Embryonic facial prominence (tissue), 1 donor: Measurements from ENCODE around the gene ZFYVE28.

ENCODE experiments used
- DNase-seq: peaks from one replicate; pipeline ENCODE4 v3.0.0-alpha.2; 2016; ENCODE audit errors: extremely low spot score

ZFYVE28 gene

GRCh38 chr4:2368746-2369437, 49.6 kb downstream of the ZFYVE28 start:
- DNase-seq = no peak

GRCh38 chr4:2367626-2368025, 50.8 kb downstream of the ZFYVE28 start:
- no peak for DNase-seq

GRCh38 chr4:2366252-2367192, 51.9 kb downstream of the ZFYVE28 start:
- DNase-seq = no peak

- no peak for DNase-seq
Observed at GRCh38 chr4:2365913-2366210, 52.6 kb downstream of the ZFYVE28 start.

- DNase-seq = no peak
Observed at GRCh38 chr4:2365054-2365912, 53.2 kb downstream of the ZFYVE28 start.

GRCh38 chr4:2364654-2365053, 53.8 kb downstream of the ZFYVE28 start:
- no peak for DNase-seq

- DNase-seq = no peak
Observed at GRCh38 chr4:2363951-2364653, 54.3 kb downstream of the ZFYVE28 start.

- DNase-seq = no peak
Observed at GRCh38 chr4:2363056-2363721, 55.3 kb downstream of the ZFYVE28 start.

GRCh38 chr4:2362266-2363055, 56.0 kb downstream of the ZFYVE28 start:
- no peak for DNase-seq

- DNase-seq = no peak
Observed at GRCh38 chr4:2361366-2362265, 56.8 kb downstream of the ZFYVE28 start.

GRCh38 chr4:2360396-2360730, 58.1 kb downstream of the ZFYVE28 start:
- DNase-seq = no peak

- DNase-seq = no peak
Observed at GRCh38 chr4:2359591-2360395, 58.7 kb downstream of the ZFYVE28 start.

- no peak for DNase-seq
Observed at GRCh38 chr4:2357821-2358745, 60.4 kb downstream of the ZFYVE28 start.

- no peak for DNase-seq
Observed at GRCh38 chr4:2356123-2357069, 62.0 kb downstream of the ZFYVE28 start.

GRCh38 chr4:2354760-2355159, 63.7 kb downstream of the ZFYVE28 start:
- DNase-seq = no peak

- DNase-seq = no peak
Observed at GRCh38 chr4:2354118-2354517, 64.3 kb downstream of the ZFYVE28 start.
